HG03039 (cell line): ENCODE measurements around the gene RALGPS1.

Experiments used
- ATAC-seq: cut with Tn5 transposase; IDR thresholded peaks from one replicate; pipeline ENCODE4 v1.9.1; 2021; ENCODE audit warnings: mild to moderate bottlenecking, moderate library complexity; ENCODE audit not compliant: unreplicated experiment

The RALGPS1 gene

GRCh38 chr9:127050152-127050551 is 135.6 kb downstream of the RALGPS1 start:
- no peak for ATAC-seq

GRCh38 chr9:127050591-127051001 is 136.0 kb downstream of the RALGPS1 start:
- no peak for ATAC-seq

- ATAC-seq, result no peak
Observed at GRCh38 chr9:127051881-127052595, 137.5 kb downstream of the RALGPS1 start.

GRCh38 chr9:127053057-127053821 is 138.7 kb downstream of the RALGPS1 start:
- ATAC-seq, result no peak

GRCh38 chr9:127053960-127054359 is 139.4 kb downstream of the RALGPS1 start:
- no peak for ATAC-seq

GRCh38 chr9:127055745-127056402 is 141.3 kb downstream of the RALGPS1 start:
- ATAC-seq, result no peak

- no peak for ATAC-seq
Observed at GRCh38 chr9:127056446-127056845, 141.9 kb downstream of the RALGPS1 start.

- ATAC-seq, result no peak
Observed at GRCh38 chr9:127058011-127058644, 143.5 kb downstream of the RALGPS1 start.

GRCh38 chr9:127058645-127059021 is 144.1 kb downstream of the RALGPS1 start:
- no peak for ATAC-seq

GRCh38 chr9:127059030-127059429 is 144.4 kb downstream of the RALGPS1 start:
- ATAC-seq, result no peak

GRCh38 chr9:127059765-127060361 is 145.3 kb downstream of the RALGPS1 start:
- no peak for ATAC-seq

- ATAC-seq, result no peak
Observed at GRCh38 chr9:127061411-127061810, 146.8 kb downstream of the RALGPS1 start.

- no peak for ATAC-seq
Observed at GRCh38 chr9:127064335-127064734, 149.8 kb downstream of the RALGPS1 start.

GRCh38 chr9:127065592-127065991 is 151.0 kb downstream of the RALGPS1 start:
- no peak for ATAC-seq

GRCh38 chr9:127066060-127066850 is 151.7 kb downstream of the RALGPS1 start:
- ATAC-seq, result no peak

- no peak for ATAC-seq
Observed at GRCh38 chr9:127066851-127067136, 152.2 kb downstream of the RALGPS1 start.

- ATAC-seq, result no peak
Observed at GRCh38 chr9:127067603-127068220, 153.1 kb downstream of the RALGPS1 start.

- no peak for ATAC-seq
Observed at GRCh38 chr9:127074561-127075548, 160.3 kb downstream of the RALGPS1 start.
